NCI-H2227 (cell line): ENCODE measurements around the gene LRFN3.
A peak's percentile ranks its signal among the peaks of the same experiment; 100 is the strongest.
"Not testable (repeated sequence)": the region's sequence is repeated elsewhere in the genome, so short reads cannot be mapped to it uniquely, and the experiment has no call there.

Source experiments
- DNase-seq: peaks from one replicate; lab custom pipeline; 2025; ENCODE audit not compliant: unreplicated experiment; lab: John Stamatoyannopoulos, UW

The LRFN3 gene

GRCh38 chr19:35905178-35905727, 30.9 kb upstream of the LRFN3 start:
- DNase-seq: no peak

- DNase-seq: no peak
Measured at GRCh38 chr19:35907377-35907745, 28.8 kb upstream of the LRFN3 start.

GRCh38 chr19:35908010-35908441, 28.1 kb upstream of the LRFN3 start, which contains the start of gene TYROBP:
Gene TYROBP (minus strand): TSS chr19:35908295. CDS start chr19:35908228, 67 bp downstream.
- no peak for DNase-seq

- DNase-seq: no peak
Measured at GRCh38 chr19:35908973-35909683, 27.0 kb upstream of the LRFN3 start.

- no peak for DNase-seq
Measured at GRCh38 chr19:35909684-35910035, 26.5 kb upstream of the LRFN3 start.

- not testable (repeated sequence) for DNase-seq
Measured at GRCh38 chr19:35910355-35910754, 25.8 kb upstream of the LRFN3 start.

GRCh38 chr19:35911173-35911572, 25.0 kb upstream of the LRFN3 start:
- no peak for DNase-seq

- no peak for DNase-seq
Measured at GRCh38 chr19:35911790-35912189, 24.4 kb upstream of the LRFN3 start.

- no peak for DNase-seq
Measured at GRCh38 chr19:35913589-35913988, 22.6 kb upstream of the LRFN3 start.

GRCh38 chr19:35915443-35915842, 20.7 kb upstream of the LRFN3 start:
- no peak for DNase-seq

GRCh38 chr19:35919306-35919705, 16.9 kb upstream of the LRFN3 start:
- DNase-seq: no peak

GRCh38 chr19:35921012-35921411, 15.2 kb upstream of the LRFN3 start:
- DNase-seq: no peak

- DNase-seq: no peak
Measured at GRCh38 chr19:35925501-35925900, 10.7 kb upstream of the LRFN3 start.

GRCh38 chr19:35928507-35928906, 7.7 kb upstream of the LRFN3 start:
- no peak for DNase-seq

- DNase-seq: no peak
Measured at GRCh38 chr19:35929876-35930275, 6.3 kb upstream of the LRFN3 start.

- peak; percentile 100 for DNase-seq
Measured at GRCh38 chr19:35931161-35931873, 4.9 kb upstream of the LRFN3 start.

- no peak for DNase-seq
Measured at GRCh38 chr19:35931874-35932202, 4.3 kb upstream of the LRFN3 start.

GRCh38 chr19:35932291-35932936, 3.8 kb upstream of the LRFN3 start:
- DNase-seq: no peak

GRCh38 chr19:35936738-35937268, 629 bp downstream of the LRFN3 start:
- DNase-seq: peak; percentile 80

- no peak for DNase-seq
Measured at GRCh38 chr19:35937345-35938281, 1.4 kb downstream of the LRFN3 start.
